Choroid plexus epithelial cell (primary cell): Measurements from ENCODE around the gene MSLN.

ENCODE experiments used
- DNase-seq: peaks from one replicate; pipeline ENCODE4 v3.0.0-alpha.2; 2010; ENCODE audit warnings: low read depth
- H3K4me3 ChIP-seq: 2 replicates; pipeline ENCODE4 v1.5.1; 2011; ENCODE audit warnings: low read depth, mild to moderate bottlenecking, control low read depth, low read length, moderate library complexity
- CTCF ChIP-seq: conservative IDR thresholded peaks from 2 replicates; pipeline ENCODE4 v1.5.1; 2011; ENCODE audit warnings: low read depth, mild to moderate bottlenecking, control low read depth, inconsistent platforms, low read length, moderate library complexity

MSLN gene

DNA sequence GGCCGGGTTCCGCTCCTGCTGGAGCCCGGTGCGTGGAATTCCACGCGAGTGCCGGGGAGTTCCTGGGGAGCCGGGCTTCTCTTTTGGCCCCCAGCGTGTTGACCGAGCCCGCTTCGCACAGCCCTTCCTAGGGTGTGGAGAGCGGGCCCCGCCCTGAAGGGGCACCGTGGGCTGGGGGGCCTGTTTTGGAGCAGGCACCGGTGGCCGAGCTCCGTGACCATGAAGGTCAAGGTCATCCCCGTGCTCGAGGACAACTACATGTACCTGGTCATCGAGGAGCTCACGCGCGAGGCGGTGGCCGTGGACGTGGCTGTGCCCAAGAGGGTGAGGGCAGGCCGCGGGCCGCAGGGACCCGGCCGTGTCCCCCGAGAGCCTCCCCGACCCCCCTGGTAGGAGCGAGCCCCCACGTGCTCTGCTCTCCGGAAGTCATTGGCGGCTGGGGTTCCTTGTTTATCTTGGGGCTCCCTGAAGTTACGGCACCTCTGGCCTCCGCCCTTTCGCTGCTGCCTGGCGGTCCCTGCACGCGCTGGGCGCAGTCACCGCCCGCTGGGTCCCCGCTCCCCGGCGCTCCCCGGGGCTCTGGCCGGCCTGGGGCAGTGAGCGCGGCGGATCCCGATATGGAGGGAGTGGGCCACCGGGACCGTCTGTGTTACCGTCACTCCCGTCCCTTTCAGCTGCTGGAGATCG is 33.1 kb upstream of the MSLN start:
- peak overlapping the region; percentile 68 for H3K4me3 ChIP-seq
- DNase-seq: no peak
- TF ChIP-seq CTCF: no peak

GRCh38 chr16:728131-728889 is 32.2 kb upstream of the MSLN start:
- peak; percentile 86 for DNase-seq
- no peak for TF ChIP-seq CTCF
- H3K4me3 ChIP-seq: peak overlapping the region; percentile 68

- TF ChIP-seq CTCF: no peak
- H3K4me3 ChIP-seq: peak overlapping the region; percentile 68
- DNase-seq: no peak
Observed at GRCh38 chr16:728890-729744, 31.4 kb upstream of the MSLN start.

- no peak overlapping the region for H3K4me3 ChIP-seq
- no peak for DNase-seq
- no peak for TF ChIP-seq CTCF
Observed at GRCh38 chr16:729768-730665, 30.5 kb upstream of the MSLN start.

DNA sequence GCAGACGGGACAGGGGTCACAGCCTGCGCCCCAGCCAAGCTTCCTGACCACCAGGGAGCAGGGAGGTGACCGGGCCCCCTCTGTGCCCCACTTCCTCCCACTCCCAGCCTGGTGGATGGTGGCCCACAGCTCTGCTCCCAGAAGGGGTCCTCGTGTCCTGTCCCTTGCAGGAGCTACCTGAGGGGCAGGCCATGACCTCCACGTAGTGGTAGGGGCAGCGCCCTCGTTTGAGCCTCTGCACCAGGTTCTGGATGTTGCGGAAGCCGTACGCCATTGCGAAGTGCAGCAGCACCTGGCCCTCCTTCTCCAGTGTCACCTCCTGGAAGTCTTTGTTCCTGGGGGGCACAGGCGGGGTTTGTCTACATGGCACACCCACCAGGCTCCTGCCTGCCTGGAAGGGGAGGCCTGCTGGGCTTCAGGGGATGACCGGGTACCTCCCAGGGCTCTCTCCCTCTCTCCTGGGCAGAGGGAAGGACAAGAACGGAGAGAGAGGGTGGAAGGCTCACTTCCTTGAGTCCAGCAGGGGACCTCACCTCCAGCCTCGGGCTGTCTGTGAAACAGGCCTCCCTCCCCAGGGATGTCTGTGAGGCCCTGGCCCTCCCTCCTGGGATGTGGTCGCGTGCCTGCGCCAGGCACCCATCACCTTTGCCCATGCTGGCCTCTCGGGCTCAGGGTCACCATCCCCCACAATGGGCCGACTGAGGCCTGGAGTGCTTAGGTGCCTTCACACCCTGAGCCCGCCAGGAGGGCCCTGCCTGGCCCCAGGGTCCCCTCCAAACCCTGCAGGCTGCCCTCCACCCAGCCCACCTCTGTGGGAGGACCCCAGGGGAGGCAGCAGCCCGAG is 29.6 kb upstream of the MSLN start:
- no peak for DNase-seq
- no peak overlapping the region for H3K4me3 ChIP-seq
- no peak for TF ChIP-seq CTCF

DNA sequence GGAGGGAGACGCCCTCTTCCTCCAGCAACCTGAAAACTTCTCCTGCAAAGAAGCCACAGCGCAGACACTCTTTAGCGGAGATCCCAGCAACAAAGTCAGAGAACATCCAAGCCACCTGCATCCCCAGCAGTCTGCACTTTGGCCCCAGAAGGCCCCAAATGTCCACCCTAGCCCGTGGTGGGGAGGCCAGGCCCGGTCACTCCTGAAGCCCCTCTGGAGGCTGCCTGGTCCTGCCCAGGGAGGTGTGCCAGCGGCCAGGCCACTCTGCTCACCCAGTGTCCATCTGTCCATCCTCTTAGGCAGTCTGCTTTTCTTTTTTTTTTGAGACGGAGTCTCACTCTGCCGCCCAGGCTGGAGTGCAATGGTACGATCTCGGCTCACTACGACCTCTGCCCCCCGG is 28.2 kb upstream of the MSLN start:
- TF ChIP-seq CTCF: no peak
- no peak overlapping the region for H3K4me3 ChIP-seq
- DNase-seq: no peak
